Upper lobe of left lung (tissue), 6 donors: ENCODE results near the gene SMG5. TPM values are rescaled to one million over a fixed set of nuclear protein-coding genes. Genes with fewer than 3 reads are reported as not detected.
A peak's percentile ranks its signal among the peaks of the same experiment; 100 is the strongest.

ENCODE experiments used
- ATAC-seq, 2 donors: fragments of 200-7000 bp; cut with Tn5 transposase; one replicate each; pipeline ENCODE4 v1.9.1; 2022; ENCODE audit warnings: mild to moderate bottlenecking in 2 of 2, moderate library complexity in 2 of 2; ENCODE audit not compliant: low FRiP score in 2 of 2
- DNase-seq, 2 donors: peaks; one replicate each; pipeline ENCODE4 v3.0.0-alpha.2; 2019 to 2020
- H3K27ac ChIP-seq, 4 donors: fragments of 200-600 bp; sonication (generic); one replicate each; pipeline ENCODE4 v1.5.1; 2016 to 2019
- H3K27me3 ChIP-seq, 4 donors: fragments of 200-600 bp; sonication (generic); one replicate each; pipeline ENCODE4 v1.5.1; 2017 to 2019
- H3K36me3 ChIP-seq, 4 donors: fragments of 200-600 bp; sonication (generic); one replicate each; pipeline ENCODE4 v1.5.1; 2016 to 2019
- H3K4me1 ChIP-seq, 4 donors: fragments of 200-600 bp; sonication (generic); one replicate each; pipeline ENCODE4 v1.5.1; 2018 to 2019
- H3K4me3 ChIP-seq, 4 donors: fragments of 200-600 bp; sonication (generic); one replicate each; pipeline ENCODE4 v1.5.1; 2017 to 2019; ENCODE audit warnings: mild to moderate bottlenecking in 2 of 4, moderate library complexity in 1 of 4
- H3K9me3 ChIP-seq, 4 donors: fragments of 200-600 bp; sonication (generic); one replicate each; pipeline ENCODE4 v1.5.1; 2018 to 2019
- EP300 ChIP-seq, 4 donors: sonication (generic); formaldehyde crosslinking; IDR thresholded peaks; one replicate each; pipeline ENCODE4 v1.5.1; 2017; ENCODE audit warnings: antibody characterized with exemption in 4 of 4, control low read depth in 2 of 4
- POLR2A ChIP-seq, 4 donors: fragments of 450-650 bp; IDR thresholded peaks; one replicate each; pipeline ENCODE4 v1.5.1; 2016 to 2017; ENCODE audit warnings: antibody characterized with exemption in 4 of 4, mild to moderate bottlenecking in 2 of 4
- POLR2AphosphoS5 ChIP-seq, 2 donors: sonication (generic); formaldehyde crosslinking; IDR thresholded peaks; one replicate each; pipeline ENCODE4 v1.5.1; 2017; ENCODE audit warnings: antibody characterized with exemption in 2 of 2
- WGBS, 2 donors: methylation state at CpG; one replicate each; pipeline ENCODE4 v1.1.5; 2017 to 2018; 5-methylcytosine and 5-hydroxymethylcytosine counted together
- total RNA-seq, 6 donors: library from RNA; depleted of rRNA in 4 of 6; stranded (reverse); fragments of >200 nt in 4 of 6; gene quantifications; one replicate each; pipeline versions ENCODE4 v1.1.0 to v1.2.1, GENCODE V29; 2016 to 2021
- TF ChIP-seq, protein P1 (sequence below), 6 experiments: fragments of 450-650 bp in 4 of 6; fragments of 200-600 bp in 2 of 6; sonication (generic) in 2 of 6; IDR thresholded peaks; one replicate each; pipeline ENCODE4 v1.5.1; 2016 to 2019; ENCODE audit warnings: antibody characterized with exemption in 6 of 6
- donor health status: DM: no; HTN: no; CAD: no; lungs with moderate emphysema.
- donor health status: DM: no; HTN: yes; CAD: no; lungs with severe emphysema.

Gene SMG5
- total RNA-seq, 6 donors from 2014 or later, result 52.3 to 136 (median 69.1) TPM

DNA sequence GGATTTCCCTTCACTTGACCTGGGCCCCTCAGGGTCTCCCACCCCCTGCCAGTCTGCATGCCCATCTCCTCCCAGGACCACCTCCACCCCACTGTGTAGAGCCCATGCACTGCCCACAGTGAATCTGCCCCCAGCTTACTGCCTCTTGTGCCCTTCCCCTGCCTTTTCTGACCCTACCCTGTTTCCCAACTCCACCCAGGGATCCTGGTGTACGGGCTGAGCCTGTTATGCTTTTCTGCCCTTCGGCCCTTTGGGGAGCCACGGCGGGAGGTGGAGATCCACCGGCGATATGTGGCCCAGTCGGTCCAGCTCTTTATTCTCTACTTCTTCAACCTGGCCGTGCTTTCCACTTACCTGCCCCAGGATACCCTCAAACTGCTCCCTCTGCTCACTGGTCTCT, 3.4 kb upstream of the SMG5 start:
- Histone ChIP-seq H3K36me3 (peaks cover 0 to 7% (median 0%) of the 10 kb centered on the region in 4 donors), H3K27me3 (no peaks in the 10 kb centered on the region), H3K27ac (no peak overlapping the region), H3K9me3 (no peaks in the 10 kb centered on the region), H3K4me3 (no peak overlapping the region), H3K4me1 (peaks cover 19 to 34% (median 27%) of the 10 kb centered on the region in 4 donors)
- DNase-seq, result no peak
- WGBS, 2 donors, result 92 to 97% methylated on average over 8 of the region's 8 CpGs
- TF ChIP-seq POLR2AphosphoS5 (IDR thresholded peaks at IDR 0.05) (no peak), POLR2A (IDR thresholded peaks at IDR 0.05) (no peak), EP300 (IDR thresholded peaks at IDR 0.05) (no peak)
- TF ChIP-seq, protein P1, sequence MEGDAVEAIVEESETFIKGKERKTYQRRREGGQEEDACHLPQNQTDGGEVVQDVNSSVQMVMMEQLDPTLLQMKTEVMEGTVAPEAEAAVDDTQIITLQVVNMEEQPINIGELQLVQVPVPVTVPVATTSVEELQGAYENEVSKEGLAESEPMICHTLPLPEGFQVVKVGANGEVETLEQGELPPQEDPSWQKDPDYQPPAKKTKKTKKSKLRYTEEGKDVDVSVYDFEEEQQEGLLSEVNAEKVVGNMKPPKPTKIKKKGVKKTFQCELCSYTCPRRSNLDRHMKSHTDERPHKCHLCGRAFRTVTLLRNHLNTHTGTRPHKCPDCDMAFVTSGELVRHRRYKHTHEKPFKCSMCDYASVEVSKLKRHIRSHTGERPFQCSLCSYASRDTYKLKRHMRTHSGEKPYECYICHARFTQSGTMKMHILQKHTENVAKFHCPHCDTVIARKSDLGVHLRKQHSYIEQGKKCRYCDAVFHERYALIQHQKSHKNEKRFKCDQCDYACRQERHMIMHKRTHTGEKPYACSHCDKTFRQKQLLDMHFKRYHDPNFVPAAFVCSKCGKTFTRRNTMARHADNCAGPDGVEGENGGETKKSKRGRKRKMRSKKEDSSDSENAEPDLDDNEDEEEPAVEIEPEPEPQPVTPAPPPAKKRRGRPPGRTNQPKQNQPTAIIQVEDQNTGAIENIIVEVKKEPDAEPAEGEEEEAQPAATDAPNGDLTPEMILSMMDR (IDR thresholded peaks at IDR 0.05), result no peak
- no peak for ATAC-seq

DNA sequence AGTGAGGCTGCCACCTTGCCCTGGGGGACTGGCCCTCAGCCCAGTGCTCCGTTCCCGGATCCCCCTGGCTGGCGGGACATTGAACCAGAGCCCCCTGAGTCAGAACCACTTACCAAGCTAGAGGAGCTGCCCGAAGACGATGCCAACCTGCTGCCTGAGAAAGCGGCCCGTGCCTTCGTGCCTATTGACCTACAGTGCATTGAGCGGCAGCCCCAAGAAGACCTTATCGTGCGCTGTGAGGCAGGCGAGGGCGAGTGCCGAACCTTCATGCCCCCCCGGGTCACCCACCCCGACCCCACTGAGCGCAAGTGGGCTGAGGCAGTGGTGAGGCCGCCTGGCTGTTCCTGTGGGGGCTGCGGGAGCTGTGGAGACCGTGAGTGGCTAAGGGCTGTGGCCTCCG, 2.8 kb upstream of the SMG5 start:
- peaks cover 21 to 36% (median 29%) of the 10 kb centered on the region in 4 donors for H3K4me1 ChIP-seq
- DNase-seq, result no peak
- TF ChIP-seq POLR2A (IDR thresholded peaks at IDR 0.05) (no peak), POLR2AphosphoS5 (IDR thresholded peaks at IDR 0.05) (no peak), EP300 (IDR thresholded peaks at IDR 0.05) (no peak)
- TF ChIP-seq, protein P1 (IDR thresholded peaks at IDR 0.05), result no peak

GRCh38 chr1:156284757-156285156, 2.1 kb upstream of the SMG5 start:
- peaks cover 0 to 7% (median 0%) of the 10 kb centered on the region in 4 donors for H3K36me3 ChIP-seq
- no peak overlapping the region for H3K4me3 ChIP-seq
- H3K27ac ChIP-seq, result no peak overlapping the region
- 60 to 78% methylated on average over 4 of the region's 4 CpGs for WGBS, 2 donors
- H3K9me3 ChIP-seq, result no peaks in the 10 kb centered on the region
- TF ChIP-seq EP300 (IDR thresholded peaks at IDR 0.05) (no peak), POLR2AphosphoS5 (IDR thresholded peaks at IDR 0.05) (no peak)
- no peak for ATAC-seq
- no peaks in the 10 kb centered on the region for H3K27me3 ChIP-seq
- no peak for DNase-seq
- H3K4me1 ChIP-seq, result peaks cover 21 to 37% (median 28%) of the 10 kb centered on the region in 4 donors

More for the DNA sequence above, 2.8 kb upstream of the SMG5 start:
- no peak overlapping the region for H3K4me3 ChIP-seq
- WGBS, 2 donors, result 94 to 100% methylated on average over 7 to 20 of the region's 21 CpGs
- no peaks in the 10 kb centered on the region for H3K27me3 ChIP-seq
- H3K9me3 ChIP-seq, result no peaks in the 10 kb centered on the region
- no peak overlapping the region for H3K27ac ChIP-seq
- peaks cover 0 to 7% (median 0%) of the 10 kb centered on the region in 4 donors for H3K36me3 ChIP-seq
- ATAC-seq, result no peak

DNA sequence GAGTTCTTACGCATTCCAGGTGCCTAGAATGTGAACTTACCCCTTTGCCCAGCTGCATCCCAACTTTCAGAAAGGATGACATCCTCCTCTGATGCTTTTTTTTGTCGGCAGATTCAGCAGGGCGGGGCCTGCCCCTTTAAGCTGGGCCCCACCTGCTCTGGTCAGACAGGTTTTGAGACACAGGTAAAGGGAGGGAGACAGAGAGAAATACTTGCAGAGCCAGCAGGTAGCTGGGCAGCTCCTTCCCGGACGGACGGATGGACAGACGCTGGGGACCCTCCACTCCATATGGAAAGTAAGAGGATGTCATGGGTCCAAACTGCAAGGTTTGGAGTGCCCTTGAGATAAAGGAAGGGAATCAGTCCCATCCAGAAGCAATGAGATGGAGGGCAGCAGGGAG, 1.5 kb upstream of the SMG5 start, which contains the start of gene TMEM79:
TSS of gene TMEM79 (plus strand) at position 214 of the 400 bp plus-strand sequence. CDS start 902 bp downstream, outside the sequence.
- DNase-seq (no peak), ATAC-seq (no peak)
- peaks cover 0 to 7% (median under 1%) of the 10 kb centered on the region in 4 donors for H3K36me3 ChIP-seq
- TF ChIP-seq POLR2A (IDR thresholded peaks at IDR 0.05) (no peak), POLR2AphosphoS5 (IDR thresholded peaks at IDR 0.05) (no peak), EP300 (IDR thresholded peaks at IDR 0.05) (no peak)
- TF ChIP-seq, protein P1 (IDR thresholded peaks at IDR 0.05), result no peak
- H3K4me3 ChIP-seq, result peak within 1 kb of the TSS; percentile 71 to 93 (median 83)
- H3K27me3 ChIP-seq, result no peaks in the 10 kb centered on the region
- peaks cover 21 to 37% (median 28%) of the 10 kb centered on the region in 4 donors for H3K4me1 ChIP-seq
- peak within 1 kb of the TSS; percentile 90 to 96 (median 94) for H3K27ac ChIP-seq
- H3K9me3 ChIP-seq, result no peaks in the 10 kb centered on the region
- 90 to 93% methylated on average over 7 of the region's 7 CpGs for WGBS, 2 donors

GRCh38 chr1:156283521-156283920, 896 bp upstream of the SMG5 start:
- ATAC-seq (no peak), DNase-seq (no peak)
- Histone ChIP-seq H3K27ac (peak overlapping the region in 2 of 4 donors; percentile 95 to 96), H3K36me3 (peaks cover 0 to 7% (median 4%) of the 10 kb centered on the region in 4 donors), H3K27me3 (no peaks in the 10 kb centered on the region), H3K4me1 (peaks cover 21 to 37% (median 28%) of the 10 kb centered on the region in 4 donors), H3K4me3 (peak overlapping the region; percentile 71 to 93 (median 83)), H3K9me3 (no peaks in the 10 kb centered on the region)
- TF ChIP-seq EP300 (IDR thresholded peaks at IDR 0.05) (no peak), POLR2AphosphoS5 (IDR thresholded peaks at IDR 0.05) (no peak), POLR2A (IDR thresholded peaks at IDR 0.05) (no peak)
- TF ChIP-seq, protein P1 (IDR thresholded peaks at IDR 0.05), result no peak
- 93 to 97% methylated on average over 1 of the region's 1 CpG for WGBS, 2 donors
